ENCODE data around the gene TCOF1.

TCOF1 gene

DNA sequence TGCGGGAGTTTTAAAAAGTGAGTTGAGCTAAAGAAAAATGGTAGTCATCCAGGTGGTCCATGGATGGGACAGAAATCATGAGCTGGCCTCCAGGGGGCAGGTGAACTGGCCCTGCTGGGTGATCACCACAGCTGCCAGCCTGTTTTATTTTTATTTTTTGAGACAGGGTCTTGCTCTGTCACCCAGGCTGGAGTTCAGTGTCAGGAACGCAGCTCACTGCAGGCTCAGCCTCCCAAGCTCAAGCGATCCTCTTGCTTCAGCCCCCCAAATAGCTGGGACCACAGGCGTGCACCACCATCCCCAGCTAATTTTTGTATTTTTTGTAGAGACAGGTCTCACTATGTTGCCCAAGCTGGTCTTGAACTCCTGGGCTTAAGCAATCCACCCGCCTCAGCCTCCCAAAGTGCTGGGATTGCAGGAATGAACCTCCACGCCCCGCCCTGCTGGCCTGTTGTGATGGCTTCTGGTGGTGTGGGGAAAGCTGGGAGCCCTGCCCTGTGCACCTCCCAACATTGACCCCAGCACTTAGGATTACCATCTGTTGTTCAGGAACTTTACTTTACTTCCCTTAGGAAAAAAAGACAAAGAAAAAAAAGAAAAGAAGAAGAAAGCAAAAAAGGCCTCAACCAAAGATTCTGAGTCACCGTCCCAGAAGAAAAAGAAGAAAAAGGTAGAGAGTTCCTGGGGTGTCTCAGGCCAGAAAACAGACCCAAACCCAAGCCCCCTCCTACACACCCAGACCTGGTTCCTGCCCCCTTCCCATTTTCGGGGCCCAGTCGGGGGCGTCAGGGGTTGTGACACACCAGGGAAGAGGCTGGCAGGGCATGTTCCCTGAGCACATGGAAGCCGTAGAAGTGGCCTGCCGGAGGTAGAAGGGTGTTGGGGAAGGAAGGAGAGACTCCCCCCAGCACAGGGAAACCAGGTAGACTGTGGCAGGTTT lies 40.6 kb downstream of the TCOF1 start:
- TF ChIP-seq CTCF (IDR thresholded peaks at IDR 0.05; ENCODE audit: extremely low read depth, missing control alignments): peak; percentile 6
- no peak for DNase-seq (ENCODE audit: low spot score)

DNA sequence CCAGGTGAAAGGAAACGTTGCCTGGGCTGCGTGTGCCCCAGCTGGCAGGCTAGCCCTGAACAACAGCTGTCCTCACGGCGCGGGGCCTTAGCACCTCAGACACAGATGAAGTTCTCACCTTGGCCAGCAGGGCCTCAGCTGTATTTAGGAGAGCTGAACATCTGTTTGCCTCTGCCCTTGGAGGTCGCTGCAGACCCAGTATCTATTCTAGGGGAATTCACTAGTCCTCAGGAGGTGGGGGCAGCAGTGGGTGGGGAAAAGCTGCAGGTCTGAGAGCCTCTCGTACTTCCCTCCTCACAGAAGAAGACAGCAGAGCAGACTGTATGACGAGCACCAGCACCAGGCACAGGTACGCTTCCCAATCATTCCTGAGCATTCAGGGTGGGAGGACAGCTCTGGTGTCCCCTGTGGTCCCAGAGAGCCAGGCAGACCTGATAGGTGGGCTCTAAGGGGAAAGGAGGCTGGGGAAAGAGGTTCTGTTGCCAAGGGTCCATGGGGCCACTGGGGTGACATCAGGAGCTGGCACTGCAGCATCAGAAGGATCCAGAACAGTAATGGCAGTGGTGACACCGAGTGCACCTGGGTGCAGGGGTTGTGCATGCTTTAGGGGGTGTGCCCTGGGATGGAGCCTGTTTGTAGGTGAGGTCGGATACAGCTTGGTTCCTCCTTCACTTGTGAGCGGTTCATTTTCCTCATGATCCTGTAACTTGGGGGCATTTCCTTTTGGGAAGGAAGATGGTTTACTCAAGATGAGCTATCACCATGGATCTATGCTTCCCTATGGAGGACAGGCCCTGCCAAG lies 41.4 kb downstream of the TCOF1 start:
- peak; percentile 72 for TF ChIP-seq CTCF (IDR thresholded peaks at IDR 0.05; ENCODE audit: extremely low read depth, missing control alignments)
- peak; percentile 74 for DNase-seq (ENCODE audit: low spot score)

DNA sequence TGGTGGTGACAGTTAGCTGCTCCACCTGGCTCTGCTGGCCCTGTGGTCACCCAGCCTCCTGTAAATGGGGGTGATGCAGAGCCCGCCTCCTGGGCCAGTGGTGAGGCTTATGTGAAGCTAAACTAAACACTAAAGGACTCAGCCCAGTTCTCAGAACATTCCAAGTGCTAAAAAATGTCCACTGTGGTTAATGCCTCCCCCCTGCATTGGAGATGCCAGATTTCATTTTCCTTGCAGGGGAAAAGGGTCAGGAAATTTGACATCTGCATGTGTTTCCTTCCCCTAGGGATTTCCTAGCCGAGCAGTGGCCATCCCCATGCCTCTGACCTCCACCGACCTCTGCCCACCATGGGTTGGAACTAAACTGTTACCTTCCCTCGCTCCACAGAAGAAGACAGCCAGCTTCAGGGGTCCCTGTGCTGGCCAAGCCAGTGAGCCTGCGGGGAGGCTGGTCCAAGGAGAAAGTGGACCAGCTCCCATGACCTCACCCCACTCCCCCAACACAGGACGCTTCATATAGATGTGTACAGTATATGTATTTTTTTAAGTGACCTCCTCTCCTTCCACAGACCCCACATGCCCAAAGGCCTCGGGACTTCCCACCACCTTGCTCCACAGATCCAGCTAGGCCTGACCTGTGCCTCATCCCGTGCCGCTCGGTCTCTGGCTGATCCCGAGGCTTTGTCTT lies 42.2 kb downstream of the TCOF1 start:
- TF ChIP-seq CTCF (IDR thresholded peaks at IDR 0.05; ENCODE audit: extremely low read depth, missing control alignments): no peak
- DNase-seq (ENCODE audit: low spot score): no peak

GRCh38 chr5:150400316-150401075 lies 43.0 kb downstream of the TCOF1 start:
- DNase-seq (ENCODE audit: low spot score): no peak

GRCh38 chr5:150401076-150401375 lies 43.5 kb downstream of the TCOF1 start:
- DNase-seq (ENCODE audit: low spot score): no peak
- TF ChIP-seq CTCF (IDR thresholded peaks at IDR 0.05; ENCODE audit: extremely low read depth, missing control alignments): no peak

More at GRCh38 chr5:150400316-150401075, 43.0 kb downstream of the TCOF1 start:
- TF ChIP-seq CTCF (IDR thresholded peaks at IDR 0.05; ENCODE audit: extremely low read depth, missing control alignments): no peak

GRCh38 chr5:150401376-150402228 lies 44.1 kb downstream of the TCOF1 start:
- no peak for DNase-seq (ENCODE audit: low spot score)
- TF ChIP-seq CTCF (IDR thresholded peaks at IDR 0.05; ENCODE audit: extremely low read depth, missing control alignments): no peak
